Aorta (tissue), 5 donors: Measurements from ENCODE around the gene KCNA3. TPM values are rescaled to one million over a fixed set of nuclear protein-coding genes. Genes with fewer than 3 reads are reported as not detected.

Experiments used
- ATAC-seq: fragments of 200-7000 bp; cut with Tn5 transposase; one replicate; pipeline ENCODE4 v1.9.1; 2022; ENCODE audit warnings: moderate library complexity; ENCODE audit not compliant: low FRiP score
- DNase-seq, 2 donors: peaks; one replicate each; pipeline ENCODE4 v3.0.0-alpha.2; 2020
- H3K27ac ChIP-seq, 2 donors: one replicate each; pipeline ENCODE4 v1.5.1; 2013; ENCODE audit warnings: low read length in 2 of 2, mild to moderate bottlenecking in 2 of 2, moderate library complexity in 2 of 2, control low read depth in 1 of 2, inconsistent platforms in 1 of 2, low read depth in 1 of 2
- H3K27me3 ChIP-seq, 2 donors: one replicate each; pipeline ENCODE4 v1.6.1; 2013; ENCODE audit warnings: control low read depth in 1 of 2, low read length in 1 of 2, mild to moderate bottlenecking in 1 of 2, moderate library complexity in 1 of 2; ENCODE audit not compliant: insufficient read depth in 2 of 2, control insufficient read depth in 1 of 2
- H3K36me3 ChIP-seq, 2 donors: one replicate each; pipeline ENCODE4 v1.6.1; 2013; ENCODE audit warnings: control low read depth in 1 of 2, low read length in 1 of 2, mild to moderate bottlenecking in 1 of 2; ENCODE audit not compliant: insufficient read depth in 2 of 2, control insufficient read depth in 1 of 2
- H3K4me1 ChIP-seq, 2 donors: one replicate each; pipeline ENCODE4 v1.6.1; 2013; ENCODE audit warnings: low read length in 2 of 2, control low read depth in 1 of 2, mild to moderate bottlenecking in 1 of 2, moderate library complexity in 1 of 2; ENCODE audit not compliant: insufficient read depth in 2 of 2, control insufficient read depth in 1 of 2
- H3K4me3 ChIP-seq, 2 donors: one replicate each; pipeline ENCODE4 v1.5.1; 2013; ENCODE audit warnings: low read length in 2 of 2, control low read depth in 1 of 2, mild to moderate bottlenecking in 1 of 2
- H3K9me3 ChIP-seq: one replicate; pipeline ENCODE4 v1.6.1; 2013; ENCODE audit warnings: mild to moderate bottlenecking, low read length; ENCODE audit not compliant: control insufficient read depth
- WGBS, 2 donors: extraction: QIAGEN DNeasy Blood & Tissue Kit; methylation state at CpG; one replicate each; pipeline ENCODE4 v1.1.7; 2013; 5-methylcytosine and 5-hydroxymethylcytosine counted together
- intact Hi-C, 2 donors: fragments of 100-400 bp; cut with DNase I; formaldehyde crosslinking; loops; one replicate each; pipeline versions ENCODE4 v1.14.2 to v1.15.0; 2022
- polyA plus RNA-seq, 2 donors: library from polyadenylated mRNA; stranded (reverse); fragments of 200-250 nt; gene quantifications; one replicate each; pipeline ENCODE4 v1.2.3, GENCODE V29; 2013
- total RNA-seq, 2 donors: library from RNA; stranded (reverse); fragmentation: NEBNext Ultra II Directional; extraction: Animal tissue kit (Norgen Biotek cat#: 25700); gene quantifications; one replicate each; pipeline ENCODE4 v1.2.1, GENCODE V29; 2021
- donor health status: healthy with polysubstance abuse.
- donor health status: Bipolar disorder and iron deficiency.
- donor health status: DM: no; HTN: no; CAD: no.
- donor health status: DM: no; HTN: no; CAD: no.
- donor health status: DM: yes; HTN: yes; CAD: no.

Gene KCNA3
- total and polyA plus RNA-seq, 4 donors: 0.97 to 2.4 TPM; not detected in 2

DNA sequence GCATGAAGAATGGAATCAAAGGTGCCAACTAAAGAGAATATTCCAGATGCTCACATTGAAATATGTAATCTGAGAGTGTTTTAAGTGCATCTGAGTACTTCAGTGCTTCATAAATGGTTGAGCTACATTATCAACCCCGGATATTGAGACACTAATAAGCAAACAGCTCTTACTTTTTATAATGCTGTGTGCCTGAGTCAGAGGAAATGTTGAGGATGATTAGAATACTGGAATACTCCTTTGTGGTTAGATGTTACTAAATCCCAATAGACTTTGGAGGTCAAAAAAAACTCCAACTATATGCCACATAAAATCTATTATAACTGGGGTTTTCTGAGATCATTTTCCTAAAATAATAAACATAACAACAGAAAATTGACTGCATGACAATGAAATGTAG is 12.5 kb upstream of the KCNA3 start:
- Histone ChIP-seq H3K4me3 (no peak overlapping the region), H3K27me3 (no peaks in the 10 kb centered on the region), H3K36me3 (no peaks in the 10 kb centered on the region), H3K9me3 (peaks cover 1% of the 10 kb centered on the region), H3K4me1 (no peaks in the 10 kb centered on the region), H3K27ac (no peak overlapping the region)
- ATAC-seq (no peak), DNase-seq (no peak)
- 67 to 71% methylated on average over 1 of the region's 1 CpG for WGBS, 2 donors
- intact Hi-C loops: no loop called here

DNA sequence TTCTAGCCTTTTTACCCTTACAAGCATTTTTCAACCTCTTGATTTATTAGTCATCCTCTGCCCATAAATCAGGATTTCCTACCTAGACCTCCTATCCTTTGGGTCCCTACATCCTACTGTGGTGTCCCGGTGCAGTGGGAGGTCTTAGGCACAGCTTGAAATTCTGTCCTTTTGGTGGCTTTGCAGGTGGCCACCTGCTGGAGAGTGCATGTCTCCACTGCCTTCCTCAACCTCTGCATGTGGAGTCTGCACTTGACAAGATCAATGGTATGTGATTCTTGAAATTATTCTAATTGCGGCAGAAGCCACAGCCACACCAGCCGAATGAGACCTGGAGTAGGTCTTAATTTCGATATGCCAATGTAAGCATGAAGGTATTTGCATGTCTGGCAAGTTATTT is 11.4 kb upstream of the KCNA3 start:
- Histone ChIP-seq H3K27ac (no peak overlapping the region), H3K27me3 (no peaks in the 10 kb centered on the region), H3K36me3 (no peaks in the 10 kb centered on the region), H3K9me3 (peaks cover 1% of the 10 kb centered on the region), H3K4me1 (no peaks in the 10 kb centered on the region), H3K4me3 (no peak overlapping the region)
- intact Hi-C loops: no loop called here
- ATAC-seq: no peak
- WGBS, 2 donors: 87 to 94% methylated on average over 4 of the region's 4 CpGs
- DNase-seq: no peak

DNA sequence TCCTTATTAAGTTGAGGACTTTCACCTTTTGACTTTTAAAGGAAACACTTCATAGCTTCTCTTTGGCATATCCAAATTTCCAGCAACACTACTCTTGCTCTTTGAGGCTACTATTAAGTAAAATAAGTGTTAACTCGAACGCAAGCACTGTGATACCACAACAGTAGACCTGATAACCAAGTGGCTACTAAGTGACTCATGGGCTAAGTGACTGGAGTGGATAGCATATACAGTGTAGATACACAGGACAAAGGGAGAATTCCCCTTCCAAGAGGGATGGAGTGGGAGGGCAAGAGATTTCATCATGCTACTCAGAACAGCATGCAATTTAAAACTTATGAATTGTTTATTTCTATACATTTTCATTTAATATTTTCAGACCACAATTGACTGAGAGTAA is 9.8 kb upstream of the KCNA3 start:
- Histone ChIP-seq H3K36me3 (no peaks in the 10 kb centered on the region), H3K27me3 (no peaks in the 10 kb centered on the region), H3K27ac (no peak overlapping the region), H3K9me3 (peaks cover 1% of the 10 kb centered on the region), H3K4me1 (no peaks in the 10 kb centered on the region), H3K4me3 (no peak overlapping the region)
- DNase-seq (no peak), ATAC-seq (no peak)
- WGBS, 2 donors: 66 to 69% methylated on average over 2 of the region's 2 CpGs
- intact Hi-C loops: no loop called here

- no peak overlapping the region for H3K4me3 ChIP-seq
- peaks cover 1% of the 10 kb centered on the region for H3K9me3 ChIP-seq
- no peaks in the 10 kb centered on the region for H3K36me3 ChIP-seq
- intact Hi-C loops: no loop called here
- H3K4me1 ChIP-seq: no peaks in the 10 kb centered on the region
- H3K27me3 ChIP-seq: no peaks in the 10 kb centered on the region
- H3K27ac ChIP-seq: no peak overlapping the region
- ATAC-seq (no peak), DNase-seq (no peak)
- 72 to 82% methylated on average over 1 of the region's 1 CpG for WGBS, 2 donors
Measured at GRCh38 chr1:110682898-110683297, 8.2 kb upstream of the KCNA3 start.

- Histone ChIP-seq H3K27ac (no peak overlapping the region), H3K4me3 (no peak overlapping the region), H3K27me3 (no peaks in the 10 kb centered on the region), H3K9me3 (peaks cover 1% of the 10 kb centered on the region), H3K4me1 (no peaks in the 10 kb centered on the region), H3K36me3 (no peaks in the 10 kb centered on the region)
- 57 to 62% methylated on average over 3 of the region's 3 CpGs for WGBS, 2 donors
- no peak for ATAC-seq
- intact Hi-C loops: no loop called here
- DNase-seq: no peak
Measured at GRCh38 chr1:110680036-110680735, 5.4 kb upstream of the KCNA3 start.

DNA sequence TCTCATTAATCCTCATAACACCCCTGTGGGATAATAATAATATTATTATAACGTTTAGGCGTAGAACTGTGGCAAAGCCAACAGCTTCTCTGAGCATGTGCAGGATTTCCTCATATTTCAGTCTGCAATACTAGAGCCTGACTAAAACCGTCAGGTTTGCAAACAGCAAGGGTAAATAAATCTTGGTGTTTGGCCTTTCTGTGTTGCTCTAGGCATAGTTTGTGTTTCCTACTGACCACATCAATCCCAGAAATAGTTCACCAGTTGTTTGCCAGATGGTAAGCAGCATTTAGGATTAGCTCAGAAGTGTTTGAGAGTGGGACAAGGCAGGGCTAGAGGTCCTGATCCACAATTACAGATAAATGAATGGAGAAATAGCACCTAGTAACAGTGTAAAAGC is 2.8 kb upstream of the KCNA3 start:
- WGBS, 2 donors: 13 to 17% methylated on average over 3 of the region's 3 CpGs
- Histone ChIP-seq H3K4me1 (no peaks in the 10 kb centered on the region), H3K9me3 (no peaks in the 10 kb centered on the region), H3K4me3 (no peak overlapping the region), H3K36me3 (no peaks in the 10 kb centered on the region), H3K27me3 (no peaks in the 10 kb centered on the region), H3K27ac (no peak overlapping the region)
- no peak for DNase-seq
- no peak for ATAC-seq
- intact Hi-C loops: no loop called here

- H3K27me3 ChIP-seq: no peaks in the 10 kb centered on the region
- H3K4me3 ChIP-seq: no peak overlapping the region
- WGBS, 2 donors: 22 to 42% methylated on average over 4 of the region's 4 CpGs
- H3K27ac ChIP-seq: no peak overlapping the region
- intact Hi-C loops: no loop called here
- no peaks in the 10 kb centered on the region for H3K9me3 ChIP-seq
- ATAC-seq (no peak), DNase-seq (no peak)
- no peaks in the 10 kb centered on the region for H3K36me3 ChIP-seq
- no peaks in the 10 kb centered on the region for H3K4me1 ChIP-seq
Measured at GRCh38 chr1:110676970-110677369, 2.2 kb upstream of the KCNA3 start.

- no peak for DNase-seq
- no peak overlapping the region for H3K27ac ChIP-seq
Measured at GRCh38 chr1:110675060-110675791, 486 bp upstream of the KCNA3 start.

DNA sequence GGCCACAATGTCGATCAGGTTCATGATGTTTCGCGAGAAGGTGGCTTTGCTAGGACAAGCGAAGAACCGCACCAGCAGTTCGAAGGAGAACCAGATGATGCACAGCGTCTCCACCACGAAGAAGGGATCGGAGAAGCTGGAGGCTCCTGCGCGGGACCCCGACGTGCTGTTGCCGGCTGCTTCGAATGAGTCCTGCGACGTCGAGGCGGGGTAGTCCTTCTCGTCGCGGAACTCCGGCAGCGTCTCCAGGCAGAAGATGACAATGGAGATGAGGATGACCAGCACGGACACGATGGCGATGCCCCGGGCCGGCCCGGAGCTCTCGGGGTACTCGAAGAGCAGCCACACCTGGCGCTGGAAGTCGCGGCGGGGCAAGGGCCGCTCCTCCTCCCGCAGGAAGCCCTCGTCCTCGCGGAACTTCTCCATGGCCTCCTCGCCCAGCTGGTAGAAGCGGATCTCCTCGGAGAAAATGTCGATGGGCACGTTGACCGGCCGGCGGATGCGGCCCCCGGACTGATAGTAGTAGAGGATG is 869 bp downstream of the KCNA3 start:
- Histone ChIP-seq H3K9me3 (no peaks in the 10 kb centered on the region), H3K36me3 (no peaks in the 10 kb centered on the region), H3K4me3 (peak overlapping the region in 1 of 2 donors; percentile 9), H3K27me3 (no peaks in the 10 kb centered on the region), H3K4me1 (no peaks in the 10 kb centered on the region), H3K27ac (no peak overlapping the region)
- DNase-seq (peak in 1 of 2 donors; percentile 77), ATAC-seq (peak; percentile 19)
- 28 to 30% methylated on average over 51 of the region's 51 CpGs for WGBS, 2 donors
- intact Hi-C loops: no loop called here

More at GRCh38 chr1:110675060-110675791, 486 bp upstream of the KCNA3 start:
- Histone ChIP-seq H3K27me3 (no peaks in the 10 kb centered on the region), H3K9me3 (no peaks in the 10 kb centered on the region), H3K4me3 (peak overlapping the region; percentile 0 to 39), H3K4me1 (no peaks in the 10 kb centered on the region), H3K36me3 (no peaks in the 10 kb centered on the region)
- peak; percentile 40 for ATAC-seq
- 7 to 8% methylated on average over 52 to 57 of the region's 57 CpGs for WGBS, 2 donors
- intact Hi-C loops: no loop called here
